ENCODE data around the gene KIF13A. TPM values are rescaled to one million over a fixed set of nuclear protein-coding genes. Genes with fewer than 3 reads are reported as not detected.

KIF13A gene
- total RNA-seq, 1 donor from 2014 or later = 38.4 TPM

DNA sequence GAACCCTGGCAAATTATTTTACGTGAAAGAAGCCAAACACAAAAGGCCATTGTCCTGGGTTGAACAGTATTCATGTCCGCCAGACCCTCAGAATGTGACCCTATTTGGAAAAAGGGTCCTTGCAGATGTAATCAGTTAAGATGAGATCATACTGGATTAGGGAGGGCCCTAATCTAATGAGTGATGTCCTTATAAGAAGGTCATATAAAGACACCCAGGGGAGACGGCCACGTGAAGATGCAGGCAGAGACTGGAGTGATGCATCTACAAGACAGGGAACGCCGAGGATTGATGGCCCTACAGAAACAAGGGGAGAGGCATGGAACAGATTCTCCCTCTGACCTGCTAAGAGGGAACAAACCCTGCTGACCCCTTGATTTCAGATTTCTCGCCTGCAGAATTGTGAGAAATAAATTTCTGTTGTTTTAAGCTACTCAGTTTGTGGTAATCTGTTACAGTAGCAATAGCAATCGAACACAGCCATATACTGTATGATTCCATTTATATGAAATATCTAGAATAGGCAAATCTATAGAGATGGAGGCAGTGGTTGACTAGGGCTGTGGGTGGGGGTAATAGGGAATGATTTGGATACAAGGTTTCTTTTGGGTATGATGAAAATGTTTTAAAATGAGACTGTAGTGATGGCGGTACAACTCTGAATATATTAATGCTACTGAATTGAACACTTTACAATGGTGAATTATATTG, 147.8 kb downstream of the KIF13A start:
- H3K4me1 ChIP-seq (ENCODE audit: insufficient read depth, low read length) = no peaks in the 10 kb centered on the region
- TF ChIP-seq, protein P1, sequence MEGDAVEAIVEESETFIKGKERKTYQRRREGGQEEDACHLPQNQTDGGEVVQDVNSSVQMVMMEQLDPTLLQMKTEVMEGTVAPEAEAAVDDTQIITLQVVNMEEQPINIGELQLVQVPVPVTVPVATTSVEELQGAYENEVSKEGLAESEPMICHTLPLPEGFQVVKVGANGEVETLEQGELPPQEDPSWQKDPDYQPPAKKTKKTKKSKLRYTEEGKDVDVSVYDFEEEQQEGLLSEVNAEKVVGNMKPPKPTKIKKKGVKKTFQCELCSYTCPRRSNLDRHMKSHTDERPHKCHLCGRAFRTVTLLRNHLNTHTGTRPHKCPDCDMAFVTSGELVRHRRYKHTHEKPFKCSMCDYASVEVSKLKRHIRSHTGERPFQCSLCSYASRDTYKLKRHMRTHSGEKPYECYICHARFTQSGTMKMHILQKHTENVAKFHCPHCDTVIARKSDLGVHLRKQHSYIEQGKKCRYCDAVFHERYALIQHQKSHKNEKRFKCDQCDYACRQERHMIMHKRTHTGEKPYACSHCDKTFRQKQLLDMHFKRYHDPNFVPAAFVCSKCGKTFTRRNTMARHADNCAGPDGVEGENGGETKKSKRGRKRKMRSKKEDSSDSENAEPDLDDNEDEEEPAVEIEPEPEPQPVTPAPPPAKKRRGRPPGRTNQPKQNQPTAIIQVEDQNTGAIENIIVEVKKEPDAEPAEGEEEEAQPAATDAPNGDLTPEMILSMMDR (IDR thresholded peaks at IDR 0.05; ENCODE audit: insufficient read depth, low read depth, low read length) = no peak
- TF ChIP-seq EZH2 (IDR thresholded peaks at IDR 0.05; ENCODE audit: insufficient read depth, low read length) = no peak
- H3K4me1 Mint-ChIP-seq (ENCODE audit: low read depth, unreplicated experiment) = peaks cover 4% of the 10 kb centered on the region
- no peak overlapping the region for H3K27ac Mint-ChIP-seq (ENCODE audit: unreplicated experiment)
- no peak for FAIRE-seq
- no peaks in the 10 kb centered on the region for H3K9me3 ChIP-seq (ENCODE audit: insufficient read depth, low read depth, low read length)
- no peaks in the 10 kb centered on the region for H4K20me1 ChIP-seq (ENCODE audit: insufficient read depth, low read length)
- no peaks in the 10 kb centered on the region for H3K27me3 Mint-ChIP-seq (ENCODE audit: low read depth, unreplicated experiment)
- H3K9ac ChIP-seq (ENCODE audit: low read length) = no peak overlapping the region
- no peak overlapping the region for H2AFZ ChIP-seq (ENCODE audit: low read depth, low read length)
- no peaks in the 10 kb centered on the region for H3K79me2 ChIP-seq (ENCODE audit: insufficient read depth, low read length)
- no peak overlapping the region for H3K4me3 ChIP-seq (ENCODE audit: insufficient read depth, low read depth, low read length)
- no peaks in the 10 kb centered on the region for H3K9me3 Mint-ChIP-seq (ENCODE audit: unreplicated experiment)
- H3K36me3 Mint-ChIP-seq (ENCODE audit: low read depth, unreplicated experiment) = peaks cover 11% of the 10 kb centered on the region
- no peak for DNase-seq (ENCODE audit: low read depth)
- no peak overlapping the region for H3K4me3 Mint-ChIP-seq (ENCODE audit: unreplicated experiment)
- H3K4me2 ChIP-seq (ENCODE audit: low read length) = no peak overlapping the region
- no peaks in the 10 kb centered on the region for H3K27me3 ChIP-seq (ENCODE audit: insufficient read depth, low read length)
- H3K27ac ChIP-seq (ENCODE audit: low read depth, low read length) = no peak overlapping the region
- peaks cover 8% of the 10 kb centered on the region for H3K36me3 ChIP-seq (ENCODE audit: insufficient read depth, low read length)

DNA sequence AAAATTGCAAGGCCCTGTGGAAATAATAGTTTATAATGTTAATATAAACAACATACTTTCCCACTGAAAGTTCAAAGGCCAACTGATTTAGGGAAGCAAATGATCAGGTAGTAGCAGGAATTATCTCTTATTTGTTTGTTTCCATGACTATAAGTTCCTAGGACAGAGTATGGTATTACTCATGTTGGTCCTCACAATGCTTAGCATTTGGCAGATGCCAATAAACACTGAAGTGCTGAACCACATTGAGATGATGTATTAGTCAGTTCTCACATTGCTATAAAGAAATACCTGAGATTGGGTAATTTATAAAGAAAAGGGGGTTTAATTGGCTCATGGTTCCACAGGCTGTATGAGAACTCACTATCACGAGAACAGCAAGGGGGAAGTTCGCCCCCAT, 151.1 kb downstream of the KIF13A start:
- Histone ChIP-seq H3K79me2 (ENCODE audit: insufficient read depth, low read length) (no peaks in the 10 kb centered on the region), H3K4me2 (ENCODE audit: low read length) (no peak overlapping the region), H2AFZ (ENCODE audit: low read depth, low read length) (no peak overlapping the region), H3K27ac (ENCODE audit: low read depth, low read length) (no peak overlapping the region), H3K9ac (ENCODE audit: low read length) (no peak overlapping the region), H3K9me3 (ENCODE audit: insufficient read depth, low read depth, low read length) (no peaks in the 10 kb centered on the region), H4K20me1 (ENCODE audit: insufficient read depth, low read length) (no peaks in the 10 kb centered on the region), H3K27me3 (ENCODE audit: insufficient read depth, low read length) (no peaks in the 10 kb centered on the region), H3K4me3 (ENCODE audit: insufficient read depth, low read depth, low read length) (no peak overlapping the region), H3K36me3 (ENCODE audit: insufficient read depth, low read length) (peaks cover 8% of the 10 kb centered on the region), H3K4me1 (ENCODE audit: insufficient read depth, low read length) (peaks cover 2% of the 10 kb centered on the region)
- Mint-ChIP-seq H3K9me3 (ENCODE audit: unreplicated experiment) (no peaks in the 10 kb centered on the region), H3K27ac (ENCODE audit: unreplicated experiment) (no peak overlapping the region), H3K4me3 (ENCODE audit: unreplicated experiment) (no peak overlapping the region), H3K27me3 (ENCODE audit: low read depth, unreplicated experiment) (no peaks in the 10 kb centered on the region), H3K36me3 (ENCODE audit: low read depth, unreplicated experiment) (peaks cover 18% of the 10 kb centered on the region), H3K4me1 (ENCODE audit: low read depth, unreplicated experiment) (peaks cover 4% of the 10 kb centered on the region)
- no peak for TF ChIP-seq EZH2 (IDR thresholded peaks at IDR 0.05; ENCODE audit: insufficient read depth, low read length)
- TF ChIP-seq, protein P1 (IDR thresholded peaks at IDR 0.05; ENCODE audit: insufficient read depth, low read depth, low read length) = no peak
- no peak for FAIRE-seq
- DNase-seq (ENCODE audit: low read depth) = no peak

DNA sequence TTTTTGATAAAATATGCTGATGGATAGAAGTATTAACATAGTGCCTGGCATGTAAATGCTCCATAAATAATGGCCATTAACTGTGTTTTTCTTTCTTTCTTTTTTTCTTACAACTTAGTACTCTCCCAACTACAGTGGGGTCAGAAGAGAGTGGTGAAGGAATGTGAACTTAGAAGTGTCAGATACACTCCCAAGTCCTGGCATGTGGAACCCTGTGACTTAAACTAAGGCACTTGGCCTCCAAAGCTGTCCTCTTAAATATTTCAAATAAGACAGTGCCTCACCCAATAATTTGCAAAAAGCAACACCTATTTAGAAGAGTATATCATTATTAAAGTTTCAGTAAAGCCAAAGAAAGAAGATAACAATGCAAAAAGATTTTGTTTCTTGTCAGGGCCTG, 151.7 kb downstream of the KIF13A start:
- no peak overlapping the region for H3K4me2 ChIP-seq (ENCODE audit: low read length)
- Mint-ChIP-seq H3K36me3 (ENCODE audit: low read depth, unreplicated experiment) (peaks cover 23% of the 10 kb centered on the region), H3K27me3 (ENCODE audit: low read depth, unreplicated experiment) (no peaks in the 10 kb centered on the region), H3K4me3 (ENCODE audit: unreplicated experiment) (no peak overlapping the region), H3K4me1 (ENCODE audit: low read depth, unreplicated experiment) (peaks cover 4% of the 10 kb centered on the region), H3K27ac (ENCODE audit: unreplicated experiment) (no peak overlapping the region), H3K9me3 (ENCODE audit: unreplicated experiment) (no peaks in the 10 kb centered on the region)
- peaks cover 10% of the 10 kb centered on the region for H3K36me3 ChIP-seq (ENCODE audit: insufficient read depth, low read length)
- no peak overlapping the region for H3K4me3 ChIP-seq (ENCODE audit: insufficient read depth, low read depth, low read length)
- H3K9me3 ChIP-seq (ENCODE audit: insufficient read depth, low read depth, low read length) = no peaks in the 10 kb centered on the region
- DNase-seq (ENCODE audit: low read depth) (no peak), FAIRE-seq (no peak)
- H3K27ac ChIP-seq (ENCODE audit: low read depth, low read length) = no peak overlapping the region
- H4K20me1 ChIP-seq (ENCODE audit: insufficient read depth, low read length) = no peaks in the 10 kb centered on the region
- no peak overlapping the region for H2AFZ ChIP-seq (ENCODE audit: low read depth, low read length)
- TF ChIP-seq, protein P1 (IDR thresholded peaks at IDR 0.05; ENCODE audit: insufficient read depth, low read depth, low read length) = no peak
- TF ChIP-seq EZH2 (IDR thresholded peaks at IDR 0.05; ENCODE audit: insufficient read depth, low read length) = no peak
- H3K79me2 ChIP-seq (ENCODE audit: insufficient read depth, low read length) = no peaks in the 10 kb centered on the region
- peaks cover 7% of the 10 kb centered on the region for H3K4me1 ChIP-seq (ENCODE audit: insufficient read depth, low read length)
- no peaks in the 10 kb centered on the region for H3K27me3 ChIP-seq (ENCODE audit: insufficient read depth, low read length)
- no peak overlapping the region for H3K9ac ChIP-seq (ENCODE audit: low read length)
